NCI-H82 (cell line): ENCODE data around the gene CCDC106.
A peak's percentile ranks its signal among the peaks of the same experiment; 100 is the strongest.

Source experiments
- DNase-seq: peaks from one replicate; lab custom pipeline; 2025; lab: John Stamatoyannopoulos, UW

CCDC106 gene

GRCh38 chr19:55650602-55651230, 2.7 kb downstream of the CCDC106 start:
- no peak for DNase-seq

DNA sequence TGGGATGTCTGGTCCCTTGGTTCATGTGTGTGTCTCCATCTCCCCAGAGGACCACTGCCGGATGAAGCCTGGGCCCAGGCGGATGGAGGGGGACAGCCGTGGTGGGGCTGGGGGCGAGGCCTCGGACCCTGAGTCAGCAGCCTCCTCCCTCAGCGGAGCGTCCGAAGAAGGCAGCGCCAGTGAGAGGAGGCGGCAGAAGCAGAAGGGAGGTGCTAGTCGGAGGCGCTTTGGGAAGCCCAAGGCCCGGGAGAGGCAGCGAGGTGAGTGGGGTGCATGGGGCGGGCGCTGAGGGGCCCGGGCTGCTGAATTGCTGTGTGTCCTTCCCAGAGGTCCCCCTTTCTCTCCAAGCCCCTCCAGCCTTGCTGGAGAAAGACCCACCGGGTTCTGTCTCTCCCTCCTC, 3.2 kb downstream of the CCDC106 start:
- no peak for DNase-seq

- no peak for DNase-seq
Measured at GRCh38 chr19:55652311-55653128, 4.5 kb downstream of the CCDC106 start.

DNA sequence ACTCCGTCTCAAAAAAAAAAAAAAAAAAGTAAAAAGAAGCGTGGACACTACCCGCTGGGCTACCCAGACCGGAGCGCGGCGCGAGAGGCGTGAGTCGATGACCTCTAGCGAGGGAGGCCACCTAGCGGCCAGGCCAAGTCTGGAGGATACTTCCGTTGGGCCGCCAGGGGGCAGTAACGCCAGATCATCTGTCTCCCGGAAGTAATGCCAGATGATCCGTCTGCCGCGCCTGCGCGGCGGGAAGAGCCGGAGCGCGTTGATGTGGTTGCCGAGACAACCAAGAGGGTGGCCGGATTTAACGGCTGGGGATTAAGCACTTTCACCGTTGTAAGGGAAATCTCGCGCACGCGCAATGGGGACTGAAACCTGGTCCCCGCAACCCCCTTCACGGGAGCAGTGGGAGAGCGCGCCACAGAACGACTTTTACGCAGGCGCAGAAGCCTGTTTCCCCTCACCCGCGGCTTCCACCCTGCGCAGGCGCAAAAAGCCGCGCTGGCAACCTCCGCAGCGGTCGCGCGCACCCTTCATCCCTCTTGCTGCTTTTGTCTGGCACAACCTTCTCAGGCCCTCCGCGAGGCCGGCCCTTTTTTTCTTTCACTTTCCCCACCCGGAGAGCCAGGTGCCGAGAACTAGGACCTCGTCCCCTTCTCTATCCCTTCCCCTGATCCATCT, 5.8 kb downstream of the CCDC106 start:
- peak; percentile 100 for DNase-seq

- DNase-seq, result peak; percentile 99
Measured at GRCh38 chr19:55654323-55654867, 6.4 kb downstream of the CCDC106 start.

GRCh38 chr19:55654868-55655647, 7.0 kb downstream of the CCDC106 start, which contains the start of gene U2AF2:
U2AF2 (plus strand) TSS chr19:55655035; CDS start chr19:55655105, 70 bp downstream.
- peak; percentile 95 for DNase-seq

- DNase-seq, result no peak
Measured at GRCh38 chr19:55655648-55656040, 7.6 kb downstream of the CCDC106 start.

DNA sequence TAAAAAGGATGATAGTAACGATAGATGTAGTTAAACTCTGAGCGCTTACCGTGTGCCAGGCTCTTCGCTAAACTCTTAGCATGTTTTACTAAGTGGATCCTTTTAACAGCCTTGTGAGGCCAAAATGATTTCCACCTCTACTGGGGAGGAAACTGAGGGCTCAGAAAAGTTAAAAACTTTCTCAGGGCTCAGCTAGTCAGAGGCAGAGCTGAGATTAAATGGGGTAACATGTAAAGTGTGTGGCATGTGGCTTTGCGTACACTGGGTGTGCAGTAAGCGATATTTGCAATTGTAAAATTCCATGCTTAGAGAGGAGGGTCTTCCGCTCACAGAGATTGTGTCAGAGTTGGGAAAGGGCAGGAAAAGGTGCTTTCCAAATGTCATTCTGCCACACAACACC, 8.5 kb downstream of the CCDC106 start:
- DNase-seq, result no peak

- no peak for DNase-seq
Measured at GRCh38 chr19:55656988-55657747, 9.2 kb downstream of the CCDC106 start.

GRCh38 chr19:55658846-55659459, 10.9 kb downstream of the CCDC106 start:
- no peak for DNase-seq

DNA sequence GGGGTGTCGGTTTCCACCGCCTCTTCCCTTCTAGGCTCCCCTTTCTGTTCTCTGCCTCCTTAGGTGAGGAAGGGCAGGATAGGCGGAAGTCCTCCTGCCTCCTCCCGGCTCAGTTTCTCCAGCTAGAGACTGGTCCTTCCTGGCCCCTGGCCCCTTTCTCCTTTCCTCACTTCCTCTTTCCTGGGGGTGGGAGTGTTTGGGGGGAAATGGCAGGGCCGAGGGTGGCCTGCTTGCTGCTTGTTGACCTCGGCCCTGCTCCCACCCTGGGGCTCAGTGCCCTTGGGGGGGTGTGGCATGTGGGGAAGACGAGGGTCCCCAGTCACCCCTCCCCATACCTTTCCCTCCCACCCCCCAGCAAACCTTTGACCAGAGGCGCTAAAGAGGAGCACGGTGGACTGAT, 11.8 kb downstream of the CCDC106 start:
- no peak for DNase-seq

- no peak for DNase-seq
Measured at GRCh38 chr19:55660404-55660803, 12.4 kb downstream of the CCDC106 start.

- DNase-seq, result no peak
Measured at GRCh38 chr19:55660991-55661390, 13.0 kb downstream of the CCDC106 start.

DNA sequence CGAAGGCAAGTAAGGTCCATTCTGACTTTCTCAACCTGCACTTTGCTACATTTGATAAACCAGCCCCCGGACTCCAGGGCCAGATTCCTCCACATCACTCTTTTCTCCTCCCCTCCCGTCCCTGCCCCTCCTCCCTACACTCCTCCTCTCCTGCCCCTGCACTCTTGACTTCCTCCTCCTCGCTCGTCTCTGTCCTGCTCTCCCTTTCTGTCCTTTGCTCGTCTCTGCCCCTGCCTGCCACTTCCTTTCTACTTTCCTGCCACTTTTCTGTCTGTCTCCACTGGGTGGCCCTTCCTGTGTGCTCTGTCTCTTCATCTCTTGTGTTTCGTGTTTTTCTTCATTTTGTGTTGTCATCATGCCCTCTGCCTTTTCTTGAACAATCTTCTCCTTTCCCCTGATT, 13.8 kb downstream of the CCDC106 start:
- DNase-seq, result no peak

- DNase-seq, result no peak
Measured at GRCh38 chr19:55663846-55664536, 16.0 kb downstream of the CCDC106 start.

GRCh38 chr19:55666343-55667005, 18.5 kb downstream of the CCDC106 start:
- DNase-seq, result no peak

GRCh38 chr19:55667006-55667381, 19.0 kb downstream of the CCDC106 start:
- no peak for DNase-seq

GRCh38 chr19:55667511-55667910, 19.5 kb downstream of the CCDC106 start:
- no peak for DNase-seq

DNA sequence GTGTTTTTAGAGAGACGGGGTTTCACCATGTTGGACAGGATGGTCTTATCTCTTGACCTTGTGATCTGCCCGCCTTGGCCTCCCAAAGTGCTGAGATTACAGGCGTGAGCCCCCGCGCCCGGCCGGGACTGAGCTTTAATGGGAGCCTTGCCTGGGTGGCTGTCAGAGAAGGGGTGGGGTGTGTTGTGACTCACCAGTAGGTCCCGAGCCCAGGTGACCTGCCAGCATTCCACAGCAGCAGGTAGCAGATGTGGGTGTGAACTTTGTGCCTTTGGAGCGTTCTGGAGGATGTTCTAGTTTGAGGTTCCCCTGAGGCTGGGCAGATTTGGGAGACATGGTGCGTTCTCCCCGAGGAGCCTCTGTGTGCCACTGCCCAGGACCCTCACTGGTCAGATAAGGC, 19.9 kb downstream of the CCDC106 start:
- DNase-seq, result no peak
